Measurements from ENCODE around the gene RNF169. TPM values are rescaled to one million over a fixed set of nuclear protein-coding genes. Genes with fewer than 3 reads are reported as not detected.

Gene RNF169
- polyA plus RNA-seq, 1 experiment = 4.5 TPM

DNA sequence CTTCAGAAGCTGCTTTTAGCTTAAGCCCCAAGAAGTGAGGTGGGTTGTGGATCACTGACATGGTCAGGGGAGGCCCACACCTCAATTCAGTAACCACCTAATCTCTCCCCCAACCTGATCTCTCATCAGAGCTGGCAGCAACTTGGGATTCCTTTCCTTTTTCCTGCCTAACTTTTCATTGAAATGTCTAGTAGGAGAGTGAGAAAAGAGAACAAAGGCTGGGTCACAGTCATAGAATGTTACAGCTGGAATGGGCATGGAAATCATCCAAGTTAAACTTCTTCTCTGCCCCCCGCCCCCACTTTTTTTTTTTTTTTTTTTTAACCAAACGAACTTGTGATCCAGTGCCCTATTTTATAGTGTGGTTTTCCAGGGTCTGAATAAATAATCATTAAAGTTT lies 91.8 kb downstream of the RNF169 start:
- CTCF ChIA-PET = interaction anchor here (1.1 kb wide), 1 partner anchor 101 kb away, joined by 4 read pairs; no protein-coding TSS in a partner anchor
- Histone ChIP-seq H3K27me3 (ENCODE audit: control insufficient read depth, insufficient read depth, low read length) (no peaks in the 10 kb centered on the region), H3K4me3 (ENCODE audit: low read depth, low read length) (no peak overlapping the region), H3K36me3 (ENCODE audit: control insufficient read depth, insufficient read depth, low read length) (peaks cover 7% of the 10 kb centered on the region)
- no peak for DNase-seq (ENCODE audit: low read depth)
- POLR2A ChIA-PET = no interaction called here
- TF ChIP-seq, protein P1, sequence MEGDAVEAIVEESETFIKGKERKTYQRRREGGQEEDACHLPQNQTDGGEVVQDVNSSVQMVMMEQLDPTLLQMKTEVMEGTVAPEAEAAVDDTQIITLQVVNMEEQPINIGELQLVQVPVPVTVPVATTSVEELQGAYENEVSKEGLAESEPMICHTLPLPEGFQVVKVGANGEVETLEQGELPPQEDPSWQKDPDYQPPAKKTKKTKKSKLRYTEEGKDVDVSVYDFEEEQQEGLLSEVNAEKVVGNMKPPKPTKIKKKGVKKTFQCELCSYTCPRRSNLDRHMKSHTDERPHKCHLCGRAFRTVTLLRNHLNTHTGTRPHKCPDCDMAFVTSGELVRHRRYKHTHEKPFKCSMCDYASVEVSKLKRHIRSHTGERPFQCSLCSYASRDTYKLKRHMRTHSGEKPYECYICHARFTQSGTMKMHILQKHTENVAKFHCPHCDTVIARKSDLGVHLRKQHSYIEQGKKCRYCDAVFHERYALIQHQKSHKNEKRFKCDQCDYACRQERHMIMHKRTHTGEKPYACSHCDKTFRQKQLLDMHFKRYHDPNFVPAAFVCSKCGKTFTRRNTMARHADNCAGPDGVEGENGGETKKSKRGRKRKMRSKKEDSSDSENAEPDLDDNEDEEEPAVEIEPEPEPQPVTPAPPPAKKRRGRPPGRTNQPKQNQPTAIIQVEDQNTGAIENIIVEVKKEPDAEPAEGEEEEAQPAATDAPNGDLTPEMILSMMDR (IDR thresholded peaks at IDR 0.05; ENCODE audit: insufficient read depth, low read depth, low read length) = no peak

DNA sequence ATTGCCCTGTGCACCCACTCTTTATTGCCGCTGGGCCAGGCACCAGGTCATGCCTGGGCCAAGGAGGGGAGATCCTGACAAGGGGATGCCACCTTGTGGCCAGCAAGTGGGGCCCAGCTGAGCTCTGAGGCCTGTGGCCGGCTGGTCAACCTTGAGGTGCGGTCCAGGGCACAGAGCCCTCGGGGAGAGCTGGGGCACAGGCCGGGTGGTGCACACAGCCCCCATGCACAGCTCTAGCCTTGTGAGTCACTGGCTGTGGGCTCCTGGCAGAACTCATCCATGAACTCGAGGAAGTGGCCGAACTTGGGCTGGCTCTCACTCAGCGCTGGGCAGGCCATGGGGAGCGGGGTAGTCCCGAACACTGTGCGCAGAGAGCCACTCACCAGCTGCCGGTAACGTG lies 94.3 kb downstream of the RNF169 start:
- POLR2A ChIA-PET = no interaction called here

GRCh38 chr11:74844072-74844471 lies 95.4 kb downstream of the RNF169 start:
- no peak for DNase-seq (ENCODE audit: low read depth)
- ChIA-PET CTCF (no interaction called here), POLR2A (no interaction called here)
- no peak overlapping the region for H3K4me3 ChIP-seq (ENCODE audit: low read depth, low read length)
- TF ChIP-seq, protein P1 (IDR thresholded peaks at IDR 0.05; ENCODE audit: insufficient read depth, low read depth, low read length) = no peak
- no peaks in the 10 kb centered on the region for H3K27me3 ChIP-seq (ENCODE audit: control insufficient read depth, insufficient read depth, low read length)
- peaks cover 6% of the 10 kb centered on the region for H3K36me3 ChIP-seq (ENCODE audit: control insufficient read depth, insufficient read depth, low read length)

More for the DNA sequence above, 94.3 kb downstream of the RNF169 start:
- CTCF ChIA-PET = no interaction called here
- no peak for DNase-seq (ENCODE audit: low read depth)
- TF ChIP-seq, protein P1 (IDR thresholded peaks at IDR 0.05; ENCODE audit: insufficient read depth, low read depth, low read length) = no peak
- no peaks in the 10 kb centered on the region for H3K27me3 ChIP-seq (ENCODE audit: control insufficient read depth, insufficient read depth, low read length)
- H3K4me3 ChIP-seq (ENCODE audit: low read depth, low read length) = no peak overlapping the region
- peaks cover 5% of the 10 kb centered on the region for H3K36me3 ChIP-seq (ENCODE audit: control insufficient read depth, insufficient read depth, low read length)

DNA sequence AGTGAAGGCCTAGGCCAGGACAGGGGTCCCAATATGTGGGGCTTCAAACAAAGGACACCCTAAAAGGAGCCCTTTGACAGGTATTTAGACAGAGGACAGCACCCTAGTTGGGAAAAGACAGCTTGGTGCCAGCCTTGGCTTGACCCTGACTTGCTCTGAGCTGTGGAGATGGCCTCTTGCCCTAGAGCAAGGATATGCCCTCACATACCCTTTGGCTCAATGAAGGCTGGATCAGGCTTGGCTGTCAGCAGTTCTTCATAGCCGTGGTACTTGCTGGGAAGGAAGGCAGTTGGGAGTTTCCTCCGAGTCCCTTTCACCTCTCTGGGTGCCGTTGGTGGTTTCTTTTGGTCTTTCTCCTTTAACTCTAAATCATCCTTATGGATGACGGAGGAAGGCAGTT lies 96.2 kb downstream of the RNF169 start:
- TF ChIP-seq, protein P1 (IDR thresholded peaks at IDR 0.05; ENCODE audit: insufficient read depth, low read depth, low read length) = no peak
- Histone ChIP-seq H3K4me3 (ENCODE audit: low read depth, low read length) (no peak overlapping the region), H3K36me3 (ENCODE audit: control insufficient read depth, insufficient read depth, low read length) (peaks cover 6% of the 10 kb centered on the region), H3K27me3 (ENCODE audit: control insufficient read depth, insufficient read depth, low read length) (no peaks in the 10 kb centered on the region)
- POLR2A ChIA-PET = no interaction called here
- no peak for DNase-seq (ENCODE audit: low read depth)
- CTCF ChIA-PET = no interaction called here

- DNase-seq (ENCODE audit: low read depth) = no peak
- ChIA-PET CTCF (no interaction called here), POLR2A (no interaction called here)
- Histone ChIP-seq H3K4me3 (ENCODE audit: low read depth, low read length) (no peak overlapping the region), H3K27me3 (ENCODE audit: control insufficient read depth, insufficient read depth, low read length) (no peaks in the 10 kb centered on the region), H3K36me3 (ENCODE audit: control insufficient read depth, insufficient read depth, low read length) (peaks cover 6% of the 10 kb centered on the region)
- TF ChIP-seq, protein P1 (IDR thresholded peaks at IDR 0.05; ENCODE audit: insufficient read depth, low read depth, low read length) = no peak
Measured at GRCh38 chr11:74845978-74846517, 97.4 kb downstream of the RNF169 start.

Data from BJ (cell line).